H1 (cell line): ENCODE results near the gene BLOC1S3. TPM values are rescaled to one million over a fixed set of nuclear protein-coding genes. Genes with fewer than 3 reads are reported as not detected.

Source experiments
- CTCF ChIA-PET: fragments of 300-600 bp; sonication (Branson Sonifier 250); formaldehyde crosslinking; loops from one replicate; lab custom pipeline; 2021; ENCODE audit not compliant: partially characterized antibody; lab: Charles Lee
- POLR2A ChIA-PET: fragments of 300-600 bp; sonication (Branson Sonifier 250); formaldehyde crosslinking; loops from one replicate; lab custom pipeline; 2021; ENCODE audit warnings: inconsistent platforms; ENCODE audit not compliant: partially characterized antibody; lab: Charles Lee
- DNase-seq, 2 experiments: peaks; one replicate each; pipeline versions ENCODE4 v3.0.0 to v3.0.0-alpha.2; 2010 to 2022; ENCODE audit warnings: low spot score in 2 of 2, low read depth in 1 of 2, mixed read lengths in 1 of 2
- FAIRE-seq: peaks from 2 replicates; lab custom pipeline; 2011; peaks lifted over from hg19 to GRCh38; lab: Jason Lieb, UNC
- H2AFZ ChIP-seq: 2 replicates; pipeline ENCODE4 v1.8.1; 2012; ENCODE audit warnings: low read length, inconsistent platforms
- H2AK5ac ChIP-seq: 2 replicates; pipeline ENCODE4 v1.6.1; 2013; ENCODE audit warnings: low read depth, low read length
- H2BK120ac ChIP-seq: replicated peaks from 2 replicates; pipeline ENCODE3; 2013; ENCODE audit warnings: low read depth, low read length, inconsistent platforms
- H2BK12ac ChIP-seq: 2 replicates; pipeline ENCODE4 v1.6.1; 2013; ENCODE audit warnings: low read depth, low read length
- H2BK15ac ChIP-seq: 2 replicates; pipeline ENCODE4 v1.6.1; 2013; ENCODE audit warnings: low read length
- H2BK20ac ChIP-seq: 2 replicates; pipeline ENCODE4 v1.6.1; 2013; ENCODE audit warnings: low read length
- H2BK5ac ChIP-seq: 2 replicates; pipeline ENCODE4 v1.6.1; 2013; ENCODE audit warnings: low read depth, low read length
- H3K14ac ChIP-seq: 2 replicates; pipeline ENCODE4 v1.6.1; 2013; ENCODE audit warnings: inconsistent platforms; ENCODE audit not compliant: insufficient read length
- H3K18ac ChIP-seq: 2 replicates; pipeline ENCODE4 v1.6.1; 2013; ENCODE audit warnings: low read length; ENCODE audit errors: extremely low read depth
- H3K23ac ChIP-seq: 2 replicates; pipeline ENCODE4 v1.6.1; 2013; ENCODE audit warnings: inconsistent platforms; ENCODE audit not compliant: insufficient read length
- H3K23me2 ChIP-seq: 2 replicates; pipeline ENCODE4 v1.6.1; 2013; ENCODE audit warnings: low read depth, low read length
- H3K27ac ChIP-seq: 2 replicates; pipeline ENCODE4 v1.6.1; 2011; ENCODE audit warnings: low read depth, low read length, inconsistent platforms
- H3K27me3 ChIP-seq, 4 experiments: replicated peaks in 1 of 4; 1 replicate in 1 of 4; 2 replicates in 3 of 4; pipeline versions ENCODE4 v1.6.1 to v1.8.1; 2011 to 2013; ENCODE audit warnings: low read length in 3 of 4, mild to moderate bottlenecking in 3 of 4, inconsistent platforms in 2 of 4, mixed read lengths in 2 of 4, moderate library complexity in 1 of 4; ENCODE audit not compliant: control insufficient read depth in 3 of 4, insufficient read depth in 3 of 4; ENCODE audit errors: extremely low read depth in 1 of 4
- H3K36me3 ChIP-seq, 4 experiments: 2 replicates each; pipeline versions ENCODE4 v1.6.1 to v1.8.1; 2011 to 2013; ENCODE audit warnings: mild to moderate bottlenecking in 4 of 4, low read length in 3 of 4, moderate library complexity in 2 of 4, control low read depth in 1 of 4, inconsistent platforms in 1 of 4; ENCODE audit not compliant: insufficient read depth in 4 of 4, control insufficient read depth in 2 of 4
- H3K4ac ChIP-seq: replicated peaks from 2 replicates; pipeline ENCODE3; 2013; ENCODE audit warnings: low read length, low read depth, mixed read lengths, inconsistent platforms; ENCODE audit not compliant: insufficient read length
- H3K4me1 ChIP-seq, 4 experiments: replicated peaks in 1 of 4; 1 replicate in 1 of 4; 2 replicates in 3 of 4; pipeline versions ENCODE4 v1.6.1 to v1.8.1; 2011 to 2013; ENCODE audit warnings: low read length in 3 of 4, inconsistent platforms in 2 of 4, mixed read lengths in 1 of 4; ENCODE audit not compliant: insufficient read depth in 4 of 4, control insufficient read depth in 3 of 4
- H3K4me2 ChIP-seq, 2 experiments: 2 replicates each; pipeline versions ENCODE4 v1.6.1 to v1.8.1; 2011 to 2013; ENCODE audit warnings: low read depth in 2 of 2, low read length in 2 of 2, control low read depth in 1 of 2, inconsistent platforms in 1 of 2, mild to moderate bottlenecking in 1 of 2; ENCODE audit not compliant: insufficient read depth in 1 of 2
- H3K4me3 ChIP-seq, 4 experiments: fragments of 200-600, 300-600 bp in 1 of 4; sonication (generic), shearing (Covaris generic), sonication (Bioruptor Twin) in 1 of 4; 2 replicates each; pipeline versions ENCODE4 v1.5.1 to v1.8.1; 2011 to 2016; ENCODE audit warnings: low read length in 4 of 4, low read depth in 3 of 4, control low read depth in 2 of 4, inconsistent platforms in 2 of 4, mild to moderate bottlenecking in 2 of 4, mixed read lengths in 1 of 4, moderate library complexity in 1 of 4; ENCODE audit not compliant: insufficient read depth in 2 of 4; ENCODE audit errors: extremely low read depth in 1 of 4
- H3K56ac ChIP-seq: replicated peaks from 2 replicates; pipeline ENCODE3; 2013; ENCODE audit warnings: low read depth, mild to moderate bottlenecking, mixed read lengths, low read length, inconsistent platforms; ENCODE audit not compliant: insufficient read length
- H3K79me1 ChIP-seq: 2 replicates; pipeline ENCODE4 v1.6.1; 2013; ENCODE audit warnings: low read depth, low read length, control low read depth
- H3K79me2 ChIP-seq, 2 experiments: 2 replicates each; pipeline versions ENCODE4 v1.6.1 to v1.8.1; 2012 to 2013; ENCODE audit warnings: low read length in 2 of 2, mild to moderate bottlenecking in 2 of 2, inconsistent platforms in 1 of 2; ENCODE audit not compliant: insufficient read depth in 2 of 2, control insufficient read depth in 1 of 2
- H3K9ac ChIP-seq, 4 experiments: replicated peaks in 1 of 4; 1 replicate in 1 of 4; 2 replicates in 3 of 4; pipeline versions ENCODE4 v1.6.1 to v1.8.1; 2011 to 2013; ENCODE audit warnings: low read depth in 3 of 4, low read length in 3 of 4, control low read depth in 2 of 4, mild to moderate bottlenecking in 2 of 4, moderate library complexity in 2 of 4, inconsistent platforms in 1 of 4; ENCODE audit errors: extremely low read depth in 1 of 4
- H3K9me3 ChIP-seq, 2 experiments: 2 replicates each; pipeline versions ENCODE4 v1.6.1 to v1.8.1; 2012 to 2013; ENCODE audit warnings: mild to moderate bottlenecking in 2 of 2, moderate library complexity in 2 of 2, control low read depth in 1 of 2, inconsistent platforms in 1 of 2, low read depth in 1 of 2, low read length in 1 of 2, mixed read lengths in 1 of 2; ENCODE audit not compliant: insufficient read depth in 2 of 2
- H4K20me1 ChIP-seq, 2 experiments: replicated peaks in 1 of 2; 2 replicates each; pipeline versions ENCODE3 to v1.8.1; 2011 to 2013; ENCODE audit warnings: inconsistent platforms in 2 of 2, low read length in 2 of 2, mild to moderate bottlenecking in 1 of 2; ENCODE audit not compliant: insufficient read depth in 2 of 2, control insufficient read depth in 1 of 2
- H4K5ac ChIP-seq: 2 replicates; pipeline ENCODE4 v1.6.1; 2013; ENCODE audit warnings: low read length, low read depth, mixed read lengths, inconsistent platforms; ENCODE audit not compliant: insufficient read length
- H4K8ac ChIP-seq: 2 replicates; pipeline ENCODE4 v1.8.0; 2013; ENCODE audit warnings: mild to moderate bottlenecking, moderate library complexity, low read length, inconsistent platforms; ENCODE audit not compliant: insufficient read depth; ENCODE audit errors: extremely low read depth
- H4K91ac ChIP-seq: replicated peaks from 2 replicates; pipeline ENCODE3; 2013; ENCODE audit warnings: low read length, mixed read lengths, inconsistent platforms; ENCODE audit not compliant: insufficient read length
- BRCA1 ChIP-seq: IDR thresholded peaks from 2 replicates; pipeline ENCODE4 v1.6.1; 2012; ENCODE audit warnings: low read depth, low read length, improper control_type of control experiment
- CBX8 ChIP-seq: fragments of 300-800, 300-1000 bp; sonication (generic); IDR thresholded peaks from 2 replicates; pipeline ENCODE4 v1.7.1; 2016; ENCODE audit warnings: low read depth, low read length, borderline replicate concordance
- CHD1 ChIP-seq: IDR thresholded peaks from 2 replicates; pipeline ENCODE4 v1.6.1; 2012; ENCODE audit warnings: low read depth, low read length, improper control_type of control experiment
- CHD2 ChIP-seq: IDR thresholded peaks from 2 replicates; pipeline ENCODE4 v1.6.1; 2012; ENCODE audit warnings: low read length, improper control_type of control experiment
- CTBP2 ChIP-seq: IDR thresholded peaks from 2 replicates; pipeline ENCODE4 v1.7.0; 2011; ENCODE audit warnings: borderline replicate concordance, mild to moderate bottlenecking, moderate library complexity, mixed read lengths, low read length; ENCODE audit not compliant: insufficient read depth, insufficient read length
- HDAC6 ChIP-seq: IDR thresholded peaks from one replicate; pipeline ENCODE4 v1.7.1; 2012; ENCODE audit warnings: low read depth, mild to moderate bottlenecking, inconsistent platforms, low read length, moderate library complexity
- KDM1A ChIP-seq: fragments of 200-600, 300-600 bp; sonication (generic); IDR thresholded peaks from 2 replicates; pipeline ENCODE4 v1.7.1; 2016; ENCODE audit warnings: mild to moderate bottlenecking, low read length, borderline replicate concordance
- MAFK ChIP-seq: IDR thresholded peaks from 2 replicates; pipeline ENCODE4 v1.6.1; 2012; ENCODE audit warnings: low read depth, mild to moderate bottlenecking, improper control_type of control experiment, low read length
- NRF1 ChIP-seq: IDR thresholded peaks from 2 replicates; pipeline ENCODE4 v1.6.1; 2011; ENCODE audit warnings: mild to moderate bottlenecking, low read depth, low read length, improper control_type of control experiment
- POLR2A ChIP-seq, 2 experiments: IDR thresholded peaks; 1 replicate in 1 of 2; 2 replicates in 1 of 2; pipeline ENCODE4 v1.6.1; 2011; ENCODE audit warnings: low read depth in 2 of 2, low read length in 2 of 2, mild to moderate bottlenecking in 2 of 2; ENCODE audit errors: control extremely low read depth in 1 of 2
- RBBP5 ChIP-seq: IDR thresholded peaks from 2 replicates; pipeline ENCODE4 v1.7.1; 2012; ENCODE audit warnings: low read depth, mild to moderate bottlenecking, inconsistent platforms, low read length, moderate library complexity, borderline replicate concordance
- SIX5 ChIP-seq: IDR thresholded peaks from 2 replicates; pipeline ENCODE4 v1.6.1; 2011; ENCODE audit warnings: mild to moderate bottlenecking, low read depth, low read length
- SP1 ChIP-seq: IDR thresholded peaks from 2 replicates; pipeline ENCODE4 v1.6.1; 2011; ENCODE audit warnings: low read depth, low read length
- SP4 ChIP-seq: IDR thresholded peaks from 2 replicates; pipeline ENCODE4 v1.6.1; 2012; ENCODE audit warnings: low read length, inconsistent platforms
- WGBS, 2 experiments: shearing (Covaris generic) in 1 of 2; methylation state at CpG; one replicate each; pipeline versions ENCODE4 v1.1.6 to v1.1.7; 2013 to 2015; ENCODE audit warnings: low lambda C conversion rate in 2 of 2, mixed read lengths in 2 of 2, inconsistent platforms in 1 of 2, low coverage in 1 of 2, missing lambda C conversion rate in 1 of 2; ENCODE audit not compliant: insufficient replicate concordance in 2 of 2, insufficient coverage in 1 of 2, insufficient read length in 1 of 2; ENCODE audit errors: extremely low coverage in 1 of 2, missing lambda C conversion rate in 1 of 2; 5-methylcytosine and 5-hydroxymethylcytosine counted together
- polyA plus RNA-seq, 7 experiments: library from polyadenylated mRNA; depleted of rRNA in 3 of 7; stranded (reverse) in 5 of 7; unstranded in 2 of 7; fragments of >200 nt in 5 of 7; fragments of 200-250 nt in 2 of 7; gene quantifications; 1 replicate in 5 of 7; 2 replicates in 1 of 7; 4 replicates in 1 of 7; pipeline versions ENCODE4 v1.2.1 to v1.2.3, GENCODE V29; 2011 to 2013; ENCODE audit warnings: missing spikeins in 2 of 7, mixed read lengths in 2 of 7
- total RNA-seq: library from RNA; stranded (reverse); fragmentation: NEBNext Ultra II Directional; extraction: Animal tissue kit (Norgen Biotek cat#: 25700); gene quantifications from 2 replicates; pipeline ENCODE4 v1.2.1, GENCODE V29; 2021

Gene BLOC1S3
- total and polyA plus RNA-seq, 2 of the 8 experiments (the other 6 are each of a cell fraction or from before 2014, with no cell fraction given) = 6.0 to 6.1 TPM

DNA sequence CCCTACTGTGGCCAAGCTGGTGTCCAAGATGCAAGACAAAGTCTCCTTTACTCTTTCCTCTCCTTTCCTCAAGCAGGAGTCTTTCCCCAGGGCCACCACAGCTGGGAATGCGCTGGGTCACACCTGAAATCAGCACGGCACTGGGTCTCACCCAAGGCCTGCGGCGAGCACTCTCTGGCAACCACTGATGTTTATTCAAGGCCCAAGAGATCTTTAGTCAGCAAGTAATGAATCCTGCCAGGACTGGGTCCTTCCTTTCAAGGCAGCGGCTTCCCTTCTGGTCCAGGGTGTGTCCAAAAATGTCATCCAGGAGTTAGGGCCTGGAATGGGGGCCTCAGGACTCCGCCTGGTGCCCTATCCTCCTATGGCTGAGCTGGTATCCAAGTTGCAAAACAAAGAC, 24.1 kb downstream of the BLOC1S3 start:
- Histone ChIP-seq H4K20me1 (no peaks in the 10 kb centered on the region), H2AFZ (no peak overlapping the region), H4K91ac (no peak overlapping the region), H3K36me3 (no peaks in the 10 kb centered on the region), H2BK12ac (no peak overlapping the region), H3K9me3 (no peaks in the 10 kb centered on the region), H2BK120ac (no peak overlapping the region), H3K79me2 (no peaks in the 10 kb centered on the region), H2AK5ac (no peak overlapping the region), H4K5ac (no peak overlapping the region), H3K4me3 (no peak overlapping the region), H4K8ac (no peak overlapping the region), H3K4ac (no peak overlapping the region), H3K79me1 (no peaks in the 10 kb centered on the region), H3K27me3 (no peaks in the 10 kb centered on the region), H3K9ac (no peak overlapping the region), H3K56ac (no peak overlapping the region), H3K14ac (no peak overlapping the region), H3K4me2 (no peak overlapping the region), H3K23ac (no peak overlapping the region), H3K23me2 (no peaks in the 10 kb centered on the region), H2BK20ac (no peak overlapping the region), H3K18ac (no peak overlapping the region), H2BK15ac (no peak overlapping the region), H3K27ac (no peak overlapping the region), H3K4me1 (no peaks in the 10 kb centered on the region), H2BK5ac (no peak overlapping the region)
- TF ChIP-seq SIX5 (no peak), CHD1 (no peak), RBBP5 (no peak), KDM1A (no peak), HDAC6 (no peak), SP4 (no peak), BRCA1 (no peak), POLR2A (IDR thresholded peaks at IDR 0.05; ENCODE audit: control extremely low read depth in 1 of 2, low read depth in 2 of 2, low read length in 2 of 2) (no peak), MAFK (no peak), SP1 (no peak), CBX8 (no peak), NRF1 (no peak), CHD2 (no peak), CTBP2 (no peak)
- 91% methylated on average over 6 of the region's 6 CpGs; no CpG with 5 or more reads in 1 of the 2 experiments for WGBS, 2 experiments
- CTCF ChIA-PET = interaction anchor here (1.0 to 8.3 kb wide), 5 partner anchors 9 to 134 kb away, joined by 3 to 106 read pairs (median 7); partner anchors contain the start of gene EXOC3L2
- DNase-seq (no peak), FAIRE-seq (no peak)
- POLR2A ChIA-PET = interaction anchor here (1.5 kb wide), 1 partner anchor 46 kb away, joined by 4 read pairs; no protein-coding TSS in a partner anchor
